Neural progenitor cell (in vitro differentiated cells): Measurements from ENCODE around the gene PCLAF. TPM values are rescaled to one million over a fixed set of nuclear protein-coding genes. Genes with fewer than 3 reads are reported as not detected.

Experiments
- DNase-seq: peaks from one replicate; pipeline ENCODE4 v3.0.0-alpha.2; 2016; ENCODE audit warnings: low spot score
- H2AFZ ChIP-seq: fragments of 200-600 bp; sonication (generic); replicated peaks from 2 replicates; pipeline ENCODE4 v1.6.1; 2016; ENCODE audit warnings: antibody characterized with exemption
- H3F3A ChIP-seq: fragments of 200-600 bp; sonication (generic); 2 replicates; pipeline ENCODE4 v1.6.1; 2016; ENCODE audit warnings: antibody characterized with exemption, low read depth
- H3K27ac ChIP-seq: fragments of 200-600 bp; sonication (generic); 2 replicates; pipeline ENCODE4 v1.5.1; 2016; ENCODE audit warnings: mild to moderate bottlenecking
- H3K27me3 ChIP-seq: fragments of 200-600 bp; sonication (generic); 2 replicates; pipeline ENCODE4 v1.6.1; 2016; ENCODE audit warnings: mild to moderate bottlenecking, moderate library complexity
- H3K36me3 ChIP-seq: fragments of 200-600 bp; sonication (generic); 2 replicates; pipeline ENCODE4 v1.5.1; 2016
- H3K4me1 ChIP-seq: fragments of 200-600 bp; sonication (generic); 2 replicates; pipeline ENCODE4 v1.6.1; 2016; ENCODE audit warnings: mixed run types
- H3K4me2 ChIP-seq: fragments of 200-600 bp; sonication (generic); 2 replicates; pipeline ENCODE4 v1.6.1; 2016
- H3K4me3 ChIP-seq: fragments of 200-600 bp; sonication (generic); 2 replicates; pipeline ENCODE4 v1.5.1; 2016
- H3K79me2 ChIP-seq: fragments of 200-600 bp; sonication (generic); 2 replicates; pipeline ENCODE4 v1.6.1; 2016; ENCODE audit warnings: low read depth
- H3K9ac ChIP-seq: fragments of 200-600 bp; sonication (generic); 2 replicates; pipeline ENCODE4 v1.6.1; 2016
- H3K9me3 ChIP-seq: fragments of 200-600 bp; sonication (generic); 2 replicates; pipeline ENCODE4 v1.5.1; 2016; ENCODE audit warnings: low read depth
- H4K20me1 ChIP-seq: fragments of 200-600 bp; sonication (generic); 2 replicates; pipeline ENCODE4 v1.6.1; 2016; ENCODE audit warnings: low read depth
- H3K27ac Mint-ChIP-seq: 3 replicates; pipeline ENCODE4 v1.8.0; 2021; ENCODE audit warnings: mixed read lengths
- H3K27me3 Mint-ChIP-seq: 2 replicates; pipeline ENCODE4 v1.8.0; 2022; ENCODE audit warnings: low read depth, mild to moderate bottlenecking, inconsistent platforms, moderate library complexity, mixed read lengths; ENCODE audit not compliant: insufficient read depth
- H3K36me3 Mint-ChIP-seq: 3 replicates; pipeline ENCODE4 v1.8.0; 2021; ENCODE audit warnings: mixed read lengths
- H3K4me1 Mint-ChIP-seq: 3 replicates; pipeline ENCODE4 v1.8.0; 2021; ENCODE audit warnings: mixed read lengths
- H3K4me3 Mint-ChIP-seq: 3 replicates; pipeline ENCODE4 v1.8.0; 2021; ENCODE audit warnings: mild to moderate bottlenecking, moderate library complexity, mixed read lengths
- H3K9me3 Mint-ChIP-seq: 3 replicates; pipeline ENCODE4 v1.8.0; 2020; ENCODE audit warnings: mixed read lengths
- EZH2 ChIP-seq: fragments of 200-600 bp; sonication (generic); IDR thresholded peaks from 2 replicates; pipeline ENCODE4 v1.6.1; 2017; ENCODE audit warnings: antibody characterized with exemption, mild to moderate bottlenecking, moderate library complexity
- EZH2phosphoT487 ChIP-seq: fragments of 200-600 bp; sonication (generic); IDR thresholded peaks from 2 replicates; pipeline ENCODE4 v1.6.1; 2017; ENCODE audit warnings: antibody characterized with exemption
- total RNA-seq: library from RNA; depleted of rRNA; stranded (reverse); fragments of >200 nt; gene quantifications from 2 replicates; pipeline ENCODE4 v1.2.3, GENCODE V29; 2015; ENCODE audit warnings: low replicate concordance
- TF ChIP-seq, protein P1 (sequence below): fragments of 200-600 bp; sonication (generic); IDR thresholded peaks from 2 replicates; pipeline ENCODE4 v1.5.1; 2017; ENCODE audit warnings: antibody characterized with exemption, mild to moderate bottlenecking

Gene PCLAF
- total RNA-seq, 1 donor from 2014 or later = 220 TPM

DNA sequence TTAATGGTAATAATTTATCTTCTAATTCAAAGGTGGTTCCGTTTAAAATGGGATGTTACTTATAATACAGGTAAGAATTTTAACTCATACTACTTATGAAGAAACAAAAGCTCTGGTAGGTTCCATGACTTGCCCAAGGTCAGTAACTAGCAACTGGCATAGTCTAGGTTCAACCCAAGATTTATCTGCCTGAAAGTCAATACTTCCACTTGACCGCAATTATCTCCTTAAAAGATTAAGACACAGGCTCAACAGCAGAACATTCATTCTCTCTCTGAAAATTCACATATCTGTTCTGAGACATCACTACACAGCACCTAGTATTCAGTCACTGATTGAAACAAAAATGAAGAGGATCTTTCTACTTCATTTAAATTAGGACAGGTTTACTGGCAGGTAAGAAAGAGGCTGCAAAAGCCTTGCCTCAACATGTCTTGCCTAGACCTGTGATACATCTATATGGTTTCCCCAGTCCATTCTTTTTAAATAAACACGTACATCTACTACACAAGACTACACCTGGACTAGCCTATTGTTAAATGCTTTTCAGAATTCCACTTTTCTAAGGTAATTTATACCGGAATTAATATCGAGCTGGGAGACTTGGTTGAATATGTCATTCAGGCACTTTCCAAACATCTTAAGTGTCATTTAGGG lies 26.4 kb downstream of the PCLAF start:
- H3K9me3 ChIP-seq = no peaks in the 10 kb centered on the region
- no peaks in the 10 kb centered on the region for H3K36me3 ChIP-seq
- peaks cover 16% of the 10 kb centered on the region for H4K20me1 ChIP-seq
- H3K79me2 ChIP-seq = peaks cover 52% of the 10 kb centered on the region
- Mint-ChIP-seq H3K4me1 (peaks cover 16% of the 10 kb centered on the region), H3K9me3 (no peaks in the 10 kb centered on the region), H3K36me3 (peaks cover 4% of the 10 kb centered on the region), H3K27ac (no peak overlapping the region), H3K27me3 (peaks cover 10% of the 10 kb centered on the region), H3K4me3 (peak overlapping the region; percentile 91)
- no peaks in the 10 kb centered on the region for H3K27me3 ChIP-seq
- no peak for DNase-seq
- H3K4me2 ChIP-seq = peak overlapping the region; percentile 99
- H3K4me1 ChIP-seq = peaks cover 8% of the 10 kb centered on the region
- H3K4me3 ChIP-seq = peak overlapping the region; percentile 70
- H3F3A ChIP-seq = peaks cover 22% of the 10 kb centered on the region
- no peak overlapping the region for H2AFZ ChIP-seq
- TF ChIP-seq, protein P1, sequence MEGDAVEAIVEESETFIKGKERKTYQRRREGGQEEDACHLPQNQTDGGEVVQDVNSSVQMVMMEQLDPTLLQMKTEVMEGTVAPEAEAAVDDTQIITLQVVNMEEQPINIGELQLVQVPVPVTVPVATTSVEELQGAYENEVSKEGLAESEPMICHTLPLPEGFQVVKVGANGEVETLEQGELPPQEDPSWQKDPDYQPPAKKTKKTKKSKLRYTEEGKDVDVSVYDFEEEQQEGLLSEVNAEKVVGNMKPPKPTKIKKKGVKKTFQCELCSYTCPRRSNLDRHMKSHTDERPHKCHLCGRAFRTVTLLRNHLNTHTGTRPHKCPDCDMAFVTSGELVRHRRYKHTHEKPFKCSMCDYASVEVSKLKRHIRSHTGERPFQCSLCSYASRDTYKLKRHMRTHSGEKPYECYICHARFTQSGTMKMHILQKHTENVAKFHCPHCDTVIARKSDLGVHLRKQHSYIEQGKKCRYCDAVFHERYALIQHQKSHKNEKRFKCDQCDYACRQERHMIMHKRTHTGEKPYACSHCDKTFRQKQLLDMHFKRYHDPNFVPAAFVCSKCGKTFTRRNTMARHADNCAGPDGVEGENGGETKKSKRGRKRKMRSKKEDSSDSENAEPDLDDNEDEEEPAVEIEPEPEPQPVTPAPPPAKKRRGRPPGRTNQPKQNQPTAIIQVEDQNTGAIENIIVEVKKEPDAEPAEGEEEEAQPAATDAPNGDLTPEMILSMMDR = no peak
- TF ChIP-seq EZH2 = no peak
- peak overlapping the region; percentile 76 for H3K9ac ChIP-seq
- peak overlapping the region; percentile 82 for H3K27ac ChIP-seq

DNA sequence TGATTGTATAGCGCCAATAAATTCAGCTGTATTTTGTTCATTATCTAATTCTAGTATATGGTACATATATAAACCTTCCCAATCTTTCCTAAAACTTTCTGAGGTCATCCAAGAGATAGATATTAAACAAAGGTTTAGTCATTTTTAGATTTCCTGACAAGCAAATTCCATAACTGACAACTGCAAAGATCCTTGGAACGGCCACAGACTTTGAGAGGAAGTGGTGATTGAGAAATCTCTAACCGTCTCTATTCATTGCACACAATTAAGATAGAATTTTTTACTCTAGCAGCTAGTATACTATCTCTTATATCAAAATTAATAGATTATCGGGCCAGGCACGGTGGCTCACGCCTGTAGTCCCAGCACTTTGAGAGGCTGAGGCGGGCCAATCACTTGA lies 30.0 kb downstream of the PCLAF start:
- peaks cover 2% of the 10 kb centered on the region for H3F3A ChIP-seq
- H3K36me3 ChIP-seq = peaks cover 3% of the 10 kb centered on the region
- H3K9ac ChIP-seq = no peak overlapping the region
- peaks cover 16% of the 10 kb centered on the region for H4K20me1 ChIP-seq
- no peak for DNase-seq
- no peaks in the 10 kb centered on the region for H3K27me3 ChIP-seq
- peaks cover 71% of the 10 kb centered on the region for H3K79me2 ChIP-seq
- no peak overlapping the region for H3K4me3 ChIP-seq
- no peak overlapping the region for H3K27ac ChIP-seq
- Mint-ChIP-seq H3K9me3 (no peaks in the 10 kb centered on the region), H3K36me3 (peaks cover 5% of the 10 kb centered on the region), H3K4me1 (peaks cover 11% of the 10 kb centered on the region), H3K27ac (no peak overlapping the region), H3K4me3 (no peak overlapping the region), H3K27me3 (peaks cover 4% of the 10 kb centered on the region)
- H2AFZ ChIP-seq = no peak overlapping the region
- no peaks in the 10 kb centered on the region for H3K9me3 ChIP-seq
- H3K4me2 ChIP-seq = no peak overlapping the region
- TF ChIP-seq, protein P1 = no peak
- TF ChIP-seq EZH2 = no peak
- no peak for TF ChIP-seq EZH2phosphoT487
- H3K4me1 ChIP-seq = peaks cover 8% of the 10 kb centered on the region

DNA sequence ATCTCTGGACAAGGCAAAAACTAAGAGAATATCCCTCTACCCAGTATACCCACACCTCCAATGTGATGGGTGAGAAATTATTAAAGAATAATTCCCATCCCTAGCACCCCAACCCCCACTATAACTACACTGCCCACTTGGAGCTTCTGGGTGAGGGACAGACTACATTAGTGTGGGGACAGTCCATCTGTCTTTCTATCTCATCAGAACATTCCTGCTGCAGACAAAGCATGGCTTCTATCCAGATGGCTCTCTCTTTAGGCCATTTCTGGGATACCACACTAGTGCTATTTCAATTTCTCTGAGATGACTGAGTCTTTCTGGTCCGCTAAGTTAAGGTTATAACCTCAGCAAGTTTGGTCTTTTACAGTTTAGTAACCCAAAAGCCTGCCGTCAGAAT lies 31.9 kb downstream of the PCLAF start:
- Histone ChIP-seq H3K9me3 (no peaks in the 10 kb centered on the region), H3K9ac (no peak overlapping the region), H4K20me1 (peaks cover 7% of the 10 kb centered on the region), H3K4me2 (no peak overlapping the region), H3K4me3 (no peak overlapping the region), H3K27me3 (no peaks in the 10 kb centered on the region), H2AFZ (no peak overlapping the region), H3K4me1 (no peaks in the 10 kb centered on the region), H3K27ac (no peak overlapping the region), H3K36me3 (peaks cover 3% of the 10 kb centered on the region), H3K79me2 (peaks cover 78% of the 10 kb centered on the region), H3F3A (no peaks in the 10 kb centered on the region)
- H3K27ac Mint-ChIP-seq = no peak overlapping the region
- H3K27me3 Mint-ChIP-seq = no peaks in the 10 kb centered on the region
- H3K4me3 Mint-ChIP-seq = no peak overlapping the region
- no peaks in the 10 kb centered on the region for H3K9me3 Mint-ChIP-seq
- no peaks in the 10 kb centered on the region for H3K4me1 Mint-ChIP-seq
- TF ChIP-seq, protein P1 = no peak
- TF ChIP-seq EZH2phosphoT487 (no peak), EZH2 (no peak)
- peaks cover 5% of the 10 kb centered on the region for H3K36me3 Mint-ChIP-seq
- no peak for DNase-seq
